IMR-90 (cell line): ENCODE results near the gene KAZALD1. TPM values are rescaled to one million over a fixed set of nuclear protein-coding genes. Genes with fewer than 3 reads are reported as not detected.

Source experiments
- ATAC-seq: fragments of 200-7000 bp; cut with Tn5 transposase; 2 replicates; pipeline ENCODE4 v1.9.1; 2020; ENCODE audit warnings: low read depth, mild to moderate bottlenecking, moderate library complexity
- BruUV-seq: library from RNA; stranded (reverse); fragments of 400-500 nt; replicated peaks from 2 replicates; lab custom pipeline; 2021; lab: Mats Ljungman, UMichigan
- CTCF ChIA-PET: fragments of 300-600 bp; formaldehyde crosslinking; extraction: SDS; loops from one replicate; lab custom pipeline; 2021; ENCODE audit warnings: antibody characterized with exemption; lab: Yijun Ruan, JAX
- POLR2A ChIA-PET: fragments of 300-600 bp; sonication (Branson Sonifier 250); formaldehyde crosslinking; loops from one replicate; lab custom pipeline; 2022; ENCODE audit warnings: antibody characterized with exemption; ENCODE audit not compliant: unreplicated experiment; lab: Charles Lee
- DNase-seq: peaks from one replicate; pipeline ENCODE4 v3.0.0; 2013
- H2AFZ ChIP-seq: replicated peaks from 2 replicates; pipeline ENCODE3; 2013; ENCODE audit warnings: low read length, mild to moderate bottlenecking; ENCODE audit not compliant: poor library complexity
- H2AK5ac ChIP-seq: 2 replicates; pipeline ENCODE4 v1.6.1; 2013; ENCODE audit warnings: low read depth, low read length, inconsistent platforms
- H2AK9ac ChIP-seq: replicated peaks from 2 replicates; pipeline ENCODE3; 2013; ENCODE audit warnings: mild to moderate bottlenecking, low read depth, low read length, moderate library complexity; ENCODE audit not compliant: poor library complexity
- H2BK120ac ChIP-seq: 2 replicates; pipeline ENCODE4 v1.6.1; 2013; ENCODE audit warnings: low read depth, low read length, inconsistent platforms
- H2BK15ac ChIP-seq: 3 replicates; pipeline ENCODE4 v1.6.1; 2013; ENCODE audit warnings: low read depth, low read length, inconsistent platforms
- H2BK20ac ChIP-seq: 2 replicates; pipeline ENCODE4 v1.6.1; 2013; ENCODE audit warnings: low read depth, mild to moderate bottlenecking, inconsistent platforms, low read length, moderate library complexity
- H2BK5ac ChIP-seq: 2 replicates; pipeline ENCODE4 v1.6.1; 2013; ENCODE audit warnings: mild to moderate bottlenecking, low read depth, low read length, inconsistent platforms; ENCODE audit not compliant: poor library complexity, severe bottlenecking
- H3K14ac ChIP-seq: replicated peaks from 2 replicates; pipeline ENCODE4 v1.6.1; 2013; ENCODE audit warnings: low read depth, low read length, inconsistent platforms
- H3K18ac ChIP-seq: 2 replicates; pipeline ENCODE4 v1.6.1; 2013; ENCODE audit warnings: low read depth, low read length, control low read depth
- H3K23ac ChIP-seq: 2 replicates; pipeline ENCODE4 v1.6.1; 2013; ENCODE audit warnings: low read depth, low read length, inconsistent platforms
- H3K27ac ChIP-seq: 2 replicates; pipeline ENCODE4 v1.5.1; 2013; ENCODE audit warnings: mild to moderate bottlenecking, control low read depth, low read length; ENCODE audit not compliant: insufficient read depth
- H3K27me3 ChIP-seq: 2 replicates; pipeline ENCODE4 v1.6.1; 2013; ENCODE audit warnings: low read length; ENCODE audit not compliant: control insufficient read depth, insufficient read depth
- H3K36me3 ChIP-seq: 2 replicates; pipeline ENCODE4 v1.6.1; 2013; ENCODE audit warnings: low read length, mixed read lengths; ENCODE audit not compliant: control insufficient read depth, insufficient read depth
- H3K4ac ChIP-seq: 2 replicates; pipeline ENCODE4 v1.6.1; 2013; ENCODE audit warnings: low read depth, low read length, inconsistent platforms
- H3K4me1 ChIP-seq: 2 replicates; pipeline ENCODE4 v1.6.1; 2013; ENCODE audit warnings: low read length, mixed read lengths; ENCODE audit not compliant: control insufficient read depth, insufficient read depth
- H3K4me2 ChIP-seq: 2 replicates; pipeline ENCODE4 v1.6.1; 2013; ENCODE audit warnings: low read depth, mild to moderate bottlenecking, control low read depth, low read length, moderate library complexity
- H3K4me3 ChIP-seq: 2 replicates; pipeline ENCODE4 v1.5.1; 2013; ENCODE audit warnings: low read depth, mild to moderate bottlenecking, control low read depth, low read length, moderate library complexity; ENCODE audit not compliant: insufficient read depth
- H3K56ac ChIP-seq: 2 replicates; pipeline ENCODE4 v1.6.1; 2013; ENCODE audit warnings: low read length, inconsistent platforms; ENCODE audit not compliant: insufficient read depth; ENCODE audit errors: extremely low read depth
- H3K79me1 ChIP-seq, 2 experiments: 2 replicates each; pipeline ENCODE4 v1.6.1; 2013; ENCODE audit warnings: low read length in 2 of 2, inconsistent platforms in 1 of 2, low read depth in 1 of 2
- H3K9ac ChIP-seq: 2 replicates; pipeline ENCODE4 v1.6.1; 2013; ENCODE audit warnings: low read depth, low read length, control low read depth
- H3K9me1 ChIP-seq: 2 replicates; pipeline ENCODE4 v1.6.1; 2013; ENCODE audit warnings: low read length, inconsistent platforms; ENCODE audit not compliant: insufficient read depth
- H3K9me3 ChIP-seq: 2 replicates; pipeline ENCODE4 v1.6.1; 2013; ENCODE audit warnings: low read length; ENCODE audit not compliant: control insufficient read depth, insufficient read depth
- H4K20me1 ChIP-seq: 2 replicates; pipeline ENCODE4 v1.6.1; 2013; ENCODE audit warnings: low read length, inconsistent platforms; ENCODE audit not compliant: insufficient read depth
- H4K5ac ChIP-seq: 2 replicates; pipeline ENCODE4 v1.6.1; 2013; ENCODE audit warnings: mild to moderate bottlenecking, low read depth, low read length, control low read depth
- H4K8ac ChIP-seq, 2 experiments: 2 replicates each; pipeline ENCODE4 v1.6.1; 2013; ENCODE audit warnings: low read depth in 2 of 2, low read length in 2 of 2, control low read depth in 1 of 2, inconsistent platforms in 1 of 2
- H4K91ac ChIP-seq: 2 replicates; pipeline ENCODE4 v1.6.1; 2013; ENCODE audit warnings: low read depth, low read length, inconsistent platforms; ENCODE audit not compliant: insufficient read depth
- FOS ChIP-seq: fragments of 150-350 bp; IDR thresholded peaks from 2 replicates; pipeline ENCODE4 v1.6.1; 2016; ENCODE audit warnings: low read depth, low read length
- MAFK ChIP-seq: IDR thresholded peaks from 2 replicates; pipeline ENCODE4 v1.6.1; 2012; ENCODE audit warnings: low read depth, low read length, improper control_type of control experiment
- MXI1 ChIP-seq: IDR thresholded peaks from 2 replicates; pipeline ENCODE4 v1.6.1; 2012; ENCODE audit warnings: low read depth, mild to moderate bottlenecking, low read length, moderate library complexity, borderline replicate concordance
- NFE2L2 ChIP-seq: fragments of 150-350 bp; IDR thresholded peaks from 2 replicates; pipeline ENCODE4 v1.6.1; 2016; ENCODE audit warnings: low read depth, mild to moderate bottlenecking, low read length
- RCOR1 ChIP-seq: IDR thresholded peaks from 2 replicates; pipeline ENCODE4 v1.6.1; 2012; ENCODE audit warnings: mild to moderate bottlenecking, low read length, improper control_type of control experiment; ENCODE audit not compliant: insufficient replicate concordance
- RFX5 ChIP-seq: IDR thresholded peaks from 2 replicates; pipeline ENCODE4 v1.8.0; 2012; ENCODE audit warnings: low read depth, mild to moderate bottlenecking, low read length, moderate library complexity
- SMC3 ChIP-seq: fragments of 150-350 bp; IDR thresholded peaks from 2 replicates; pipeline ENCODE4 v1.6.1; 2016; ENCODE audit warnings: low read depth, mild to moderate bottlenecking, antibody characterized with exemption, low read length, moderate library complexity
- WGBS, 2 experiments: methylation state at CpG; one replicate each; pipeline versions ENCODE4 v1.1.5 to v1.1.7; 2013; ENCODE audit warnings: missing lambda C conversion rate in 2 of 2; ENCODE audit not compliant: insufficient read length in 1 of 2; ENCODE audit errors: extremely low coverage in 2 of 2; 5-methylcytosine and 5-hydroxymethylcytosine counted together
- dilution Hi-C: fragments of 300-500 bp; cut with HindIII; formaldehyde crosslinking; loops from one replicate; pipeline ENCODE4 v1.14.3; 2018; ENCODE audit warnings: low sequenced_read_pairs; ENCODE audit not compliant: unreplicated experiment
- in situ Hi-C: fragments of 300-500 bp; cut with MboI; formaldehyde crosslinking; loops from 3 replicates; pipeline ENCODE4 v1.14.3; 2019; ENCODE audit warnings: low sequenced_read_pairs, inconsistent platforms, mixed read lengths
- intact Hi-C: fragments of 100-400 bp; cut with micrococcal nuclease; formaldehyde crosslinking; loops from 2 replicates; pipeline ENCODE4 v1.10.0; 2022
- polyA plus RNA-seq, 3 experiments: library from polyadenylated mRNA; depleted of rRNA; stranded (reverse); fragments of >200 nt; gene quantifications; 2 replicates each; pipeline ENCODE4 v1.2.3, GENCODE V29; 2012; ENCODE audit warnings: low replicate concordance in 1 of 3
- total RNA-seq: library from RNA; depleted of rRNA; stranded (reverse); fragments of >200 nt; gene quantifications from 2 replicates; pipeline ENCODE4 v1.2.3, GENCODE V29; 2012
- TF ChIP-seq, protein P1 (sequence below): fragments of 150-350 bp; IDR thresholded peaks from 2 replicates; pipeline ENCODE4 v1.6.1; 2016; ENCODE audit warnings: low read depth, mild to moderate bottlenecking, low read length, moderate library complexity, borderline replicate concordance

KAZALD1 gene
- total and polyA plus RNA-seq, 2 of the 4 experiments (the other 2 are of a cell fraction): 9.1 to 18.6 TPM

DNA sequence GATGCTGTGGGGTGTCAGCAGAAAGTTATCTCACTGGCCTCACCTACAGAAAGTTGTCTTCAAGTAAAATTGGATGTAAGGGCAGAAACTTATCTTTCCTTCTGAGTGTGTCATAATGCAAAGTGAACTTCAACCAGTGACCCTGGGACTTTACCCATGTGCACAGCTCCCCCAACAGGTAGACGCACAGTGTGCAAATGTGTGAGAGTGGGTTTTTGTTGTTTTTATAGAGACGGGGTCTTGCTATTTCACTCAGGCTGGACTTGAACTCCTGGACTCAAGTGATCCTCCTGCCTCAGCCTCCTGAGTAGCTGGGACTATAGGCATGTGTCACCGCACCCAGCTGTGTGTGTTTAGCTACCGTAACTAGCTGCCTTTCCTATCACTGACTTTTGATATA lies 6.4 kb upstream of the KAZALD1 start:
- WGBS, 2 experiments: no CpG with 5 or more reads among the region's 4 CpGs
- peaks cover 4 to 33% of the 10 kb centered on the region in 2 experiments for H3K79me1 ChIP-seq
- no peaks in the 10 kb centered on the region for H3K9me3 ChIP-seq
- dilution Hi-C loops (no loop called here), in situ Hi-C loops (no loop called here), intact Hi-C loops (no loop called here)
- H3K4ac ChIP-seq: no peak overlapping the region
- H2AFZ ChIP-seq: no peak overlapping the region
- no peak overlapping the region for H2BK15ac ChIP-seq
- H3K9me1 ChIP-seq: no peaks in the 10 kb centered on the region
- no peak overlapping the region for H2BK5ac ChIP-seq
- no peaks in the 10 kb centered on the region; the same call in none of the 2 replicates for H4K20me1 ChIP-seq
- no peaks in the 10 kb centered on the region for H3K36me3 ChIP-seq
- no peak overlapping the region for H3K56ac ChIP-seq
- H3K4me1 ChIP-seq: peaks cover 7% of the 10 kb centered on the region
- H3K27me3 ChIP-seq: no peaks in the 10 kb centered on the region
- H2AK9ac ChIP-seq: no peak overlapping the region
- H4K5ac ChIP-seq: no peak overlapping the region
- DNase-seq: no peak
- no peak overlapping the region for H3K27ac ChIP-seq
- no peak for TF ChIP-seq SMC3
- TF ChIP-seq, protein P1, sequence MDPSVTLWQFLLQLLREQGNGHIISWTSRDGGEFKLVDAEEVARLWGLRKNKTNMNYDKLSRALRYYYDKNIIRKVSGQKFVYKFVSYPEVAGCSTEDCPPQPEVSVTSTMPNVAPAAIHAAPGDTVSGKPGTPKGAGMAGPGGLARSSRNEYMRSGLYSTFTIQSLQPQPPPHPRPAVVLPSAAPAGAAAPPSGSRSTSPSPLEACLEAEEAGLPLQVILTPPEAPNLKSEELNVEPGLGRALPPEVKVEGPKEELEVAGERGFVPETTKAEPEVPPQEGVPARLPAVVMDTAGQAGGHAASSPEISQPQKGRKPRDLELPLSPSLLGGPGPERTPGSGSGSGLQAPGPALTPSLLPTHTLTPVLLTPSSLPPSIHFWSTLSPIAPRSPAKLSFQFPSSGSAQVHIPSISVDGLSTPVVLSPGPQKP: no peak
- TF ChIP-seq MAFK: no peak
- no peak for TF ChIP-seq MXI1
- no peak for TF ChIP-seq FOS
- no peak for TF ChIP-seq RCOR1
- no peak for TF ChIP-seq RFX5
- no peak for TF ChIP-seq NFE2L2
- no peak overlapping the region for H2AK5ac ChIP-seq
- H3K18ac ChIP-seq: no peak overlapping the region
- CTCF ChIA-PET: interaction anchor here (1.4 kb wide), 1 partner anchor 87 kb away, joined by 5 read pairs; no protein-coding TSS in a partner anchor
- ATAC-seq: no peak
- POLR2A ChIA-PET: no interaction called here
- H4K8ac ChIP-seq: no peak overlapping the region
- H3K23ac ChIP-seq: no peak overlapping the region
- H3K9ac ChIP-seq: no peak overlapping the region
- H3K14ac ChIP-seq: no peak overlapping the region
- H4K91ac ChIP-seq: no peak overlapping the region
- no TSS peak for BruUV-seq
- H2BK120ac ChIP-seq: no peak overlapping the region
- no peak overlapping the region for H3K4me2 ChIP-seq
- no peak overlapping the region for H3K4me3 ChIP-seq
- H2BK20ac ChIP-seq: no peak overlapping the region
